ENCODE results near the gene PCK1. TPM values are rescaled to one million over a fixed set of nuclear protein-coding genes. Genes with fewer than 3 reads are reported as not detected.

Gene PCK1
- total RNA-seq, 1 donor from 2014 or later, result 7.7 TPM

DNA sequence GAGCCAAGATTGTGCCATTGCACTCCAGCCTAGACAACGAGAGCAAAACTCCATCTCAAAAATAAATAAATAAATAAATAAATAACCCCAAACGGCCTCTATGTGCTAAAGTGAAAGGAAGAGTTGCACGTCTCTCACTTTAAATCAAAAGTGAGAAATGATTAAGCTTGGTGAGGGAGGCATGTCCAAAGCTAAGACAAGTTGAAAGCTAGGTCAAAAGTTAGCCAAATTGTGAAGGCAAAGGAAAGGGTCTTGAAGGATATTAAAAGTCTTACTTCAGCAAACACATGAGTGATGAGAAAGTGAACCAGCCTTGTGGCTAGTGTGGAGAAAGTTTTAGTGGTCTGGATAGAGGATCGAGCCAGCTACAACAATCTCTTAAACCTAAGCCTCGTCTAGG lies 45.0 kb downstream of the PCK1 start:
- TF ChIP-seq, protein P1, sequence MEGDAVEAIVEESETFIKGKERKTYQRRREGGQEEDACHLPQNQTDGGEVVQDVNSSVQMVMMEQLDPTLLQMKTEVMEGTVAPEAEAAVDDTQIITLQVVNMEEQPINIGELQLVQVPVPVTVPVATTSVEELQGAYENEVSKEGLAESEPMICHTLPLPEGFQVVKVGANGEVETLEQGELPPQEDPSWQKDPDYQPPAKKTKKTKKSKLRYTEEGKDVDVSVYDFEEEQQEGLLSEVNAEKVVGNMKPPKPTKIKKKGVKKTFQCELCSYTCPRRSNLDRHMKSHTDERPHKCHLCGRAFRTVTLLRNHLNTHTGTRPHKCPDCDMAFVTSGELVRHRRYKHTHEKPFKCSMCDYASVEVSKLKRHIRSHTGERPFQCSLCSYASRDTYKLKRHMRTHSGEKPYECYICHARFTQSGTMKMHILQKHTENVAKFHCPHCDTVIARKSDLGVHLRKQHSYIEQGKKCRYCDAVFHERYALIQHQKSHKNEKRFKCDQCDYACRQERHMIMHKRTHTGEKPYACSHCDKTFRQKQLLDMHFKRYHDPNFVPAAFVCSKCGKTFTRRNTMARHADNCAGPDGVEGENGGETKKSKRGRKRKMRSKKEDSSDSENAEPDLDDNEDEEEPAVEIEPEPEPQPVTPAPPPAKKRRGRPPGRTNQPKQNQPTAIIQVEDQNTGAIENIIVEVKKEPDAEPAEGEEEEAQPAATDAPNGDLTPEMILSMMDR (IDR thresholded peaks at IDR 0.05), result no peak
- no peak for DNase-seq (ENCODE audit: low spot score in 2 of 2)
- no peaks in the 10 kb centered on the region for H3K36me3 ChIP-seq
- no peaks in the 10 kb centered on the region for H3K4me1 ChIP-seq
- H3K4me3 ChIP-seq, result no peak overlapping the region
- H3K27me3 ChIP-seq, result no peaks in the 10 kb centered on the region
- intact Hi-C loops (cut with DNase I), result no loop called here
- no peaks in the 10 kb centered on the region for H3K9me3 ChIP-seq
- H3K27ac ChIP-seq, result no peak overlapping the region

DNA sequence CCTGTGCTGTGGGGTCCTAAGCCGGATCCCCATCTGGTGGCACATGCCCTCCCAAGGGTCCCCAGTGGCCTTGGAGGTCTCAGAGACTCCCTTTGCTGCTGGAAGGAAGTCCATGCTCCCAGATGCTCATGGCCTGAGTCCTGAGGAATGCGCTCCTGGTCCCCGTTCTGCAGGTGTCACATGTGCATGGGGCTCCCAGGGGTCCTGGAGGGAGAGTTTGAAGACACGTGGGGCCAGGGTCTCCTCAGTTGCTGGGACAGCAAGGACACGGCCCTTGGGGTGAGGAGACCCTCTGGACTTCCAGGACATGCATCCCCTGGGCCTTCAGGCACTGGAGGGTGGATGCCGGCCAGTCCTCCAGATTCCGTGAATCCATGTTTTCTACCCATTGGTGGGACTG lies 47.6 kb downstream of the PCK1 start:
- intact Hi-C loops (cut with DNase I), result no loop called here
- no peak overlapping the region for H3K4me3 ChIP-seq
- no peaks in the 10 kb centered on the region for H3K27me3 ChIP-seq
- no peak for DNase-seq (ENCODE audit: low spot score in 2 of 2)
- no peaks in the 10 kb centered on the region for H3K36me3 ChIP-seq
- TF ChIP-seq, protein P1 (IDR thresholded peaks at IDR 0.05), result no peak
- no peaks in the 10 kb centered on the region for H3K4me1 ChIP-seq
- no peak overlapping the region for H3K27ac ChIP-seq
- H3K9me3 ChIP-seq, result no peaks in the 10 kb centered on the region

DNA sequence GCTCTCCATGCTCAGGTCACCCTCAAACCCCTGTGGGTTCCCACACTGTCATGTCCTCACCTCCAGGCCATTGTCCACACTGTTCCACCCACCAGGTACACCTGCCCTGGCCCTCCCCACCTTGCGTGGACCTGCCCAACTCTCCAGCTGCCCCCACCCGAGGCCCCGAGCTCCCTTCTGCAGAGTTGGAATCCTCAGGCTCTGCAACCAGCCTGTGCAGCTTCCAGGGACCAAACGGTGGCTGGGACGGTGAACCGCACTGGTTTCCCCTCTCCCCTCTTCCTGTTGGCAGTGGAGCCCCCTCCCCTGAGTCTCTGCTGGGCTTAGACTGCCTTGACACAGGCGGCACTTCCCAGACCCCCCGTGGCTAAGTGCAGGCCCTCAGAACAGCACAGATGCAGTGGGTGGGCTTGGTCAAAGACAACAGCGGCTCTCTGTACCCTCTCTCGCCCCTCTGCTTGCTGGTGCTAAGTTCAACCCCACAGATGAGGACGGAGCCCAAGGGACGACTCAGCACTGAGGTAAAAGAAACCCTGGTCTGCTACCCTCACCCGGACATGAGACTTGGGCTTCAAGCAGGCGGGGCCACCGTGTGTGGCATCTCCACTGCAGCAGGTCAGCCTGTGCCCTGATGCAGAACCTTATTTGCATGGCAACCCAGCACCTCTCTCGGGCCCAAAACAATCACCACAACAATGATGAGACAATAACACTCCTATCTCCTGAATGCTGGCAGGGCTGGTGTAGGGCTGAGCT lies 48.4 kb downstream of the PCK1 start:
- no peaks in the 10 kb centered on the region for H3K27me3 ChIP-seq
- no peaks in the 10 kb centered on the region for H3K36me3 ChIP-seq
- TF ChIP-seq, protein P1 (IDR thresholded peaks at IDR 0.05), result no peak
- no peaks in the 10 kb centered on the region for H3K9me3 ChIP-seq
- no peak for DNase-seq (ENCODE audit: low spot score in 2 of 2)
- no peak overlapping the region for H3K4me3 ChIP-seq
- H3K27ac ChIP-seq, result no peak overlapping the region
- intact Hi-C loops (cut with DNase I), result no loop called here
- H3K4me1 ChIP-seq, result no peaks in the 10 kb centered on the region

GRCh38 chr20:57609842-57610167 lies 48.9 kb downstream of the PCK1 start:
- TF ChIP-seq, protein P1 (IDR thresholded peaks at IDR 0.05), result no peak
- Histone ChIP-seq H3K4me1 (no peaks in the 10 kb centered on the region), H3K4me3 (no peak overlapping the region), H3K9me3 (no peaks in the 10 kb centered on the region), H3K27me3 (no peaks in the 10 kb centered on the region), H3K36me3 (no peaks in the 10 kb centered on the region), H3K27ac (no peak overlapping the region)
- intact Hi-C loops (cut with DNase I), result no loop called here
- no peak for DNase-seq (ENCODE audit: low spot score in 2 of 2)

DNA sequence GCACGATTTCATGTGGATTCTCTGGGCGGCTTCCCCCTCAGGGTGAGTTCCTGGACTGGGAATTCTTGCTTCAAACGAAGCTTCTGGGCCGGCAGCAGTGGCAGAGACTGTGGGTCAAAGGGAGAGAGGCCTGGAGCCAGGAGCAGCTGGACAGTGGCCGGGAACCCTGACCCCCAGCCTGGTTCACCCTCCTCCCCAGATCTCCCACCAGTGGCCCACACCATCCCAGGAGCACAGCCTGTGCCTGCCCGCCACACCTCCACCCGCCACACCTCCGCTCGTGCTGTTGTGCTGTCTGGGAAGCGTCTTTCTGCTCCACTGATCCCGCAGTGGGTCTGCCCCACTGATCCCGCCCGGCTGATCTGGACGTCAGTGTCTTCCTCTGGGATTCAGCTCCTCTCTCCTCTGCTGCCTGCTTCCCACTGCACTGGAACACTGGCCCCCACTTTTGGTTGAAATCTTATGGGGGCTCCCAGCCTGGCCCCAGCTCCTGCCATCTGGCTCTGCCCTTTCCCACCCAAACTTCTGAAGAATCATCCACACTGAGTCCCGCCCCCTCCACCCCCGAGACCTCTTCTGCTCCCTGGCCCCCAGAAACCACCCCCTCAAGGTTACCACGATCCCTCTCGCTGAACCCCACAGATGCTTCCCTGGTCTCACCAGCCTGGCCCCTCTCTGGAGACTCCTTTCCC lies 49.5 kb downstream of the PCK1 start:
- no peak overlapping the region for H3K27ac ChIP-seq
- no peaks in the 10 kb centered on the region for H3K27me3 ChIP-seq
- TF ChIP-seq, protein P1 (IDR thresholded peaks at IDR 0.05), result no peak
- H3K36me3 ChIP-seq, result no peaks in the 10 kb centered on the region
- intact Hi-C loops (cut with DNase I), result no loop called here
- DNase-seq (ENCODE audit: low spot score in 2 of 2), result no peak
- H3K4me3 ChIP-seq, result no peak overlapping the region
- no peaks in the 10 kb centered on the region for H3K4me1 ChIP-seq
- H3K9me3 ChIP-seq, result no peaks in the 10 kb centered on the region
